ENCODE measurements around the gene ZC3H12D. TPM values are rescaled to one million over a fixed set of nuclear protein-coding genes. Genes with fewer than 3 reads are reported as not detected.

ZC3H12D gene
- total and polyA plus RNA-seq, 9 of the 15 experiments (the other 6 are each of a cell fraction or from before 2014, with no cell fraction given) = 0.04 to 0.27 (median 0.05) TPM; not detected in 3

DNA sequence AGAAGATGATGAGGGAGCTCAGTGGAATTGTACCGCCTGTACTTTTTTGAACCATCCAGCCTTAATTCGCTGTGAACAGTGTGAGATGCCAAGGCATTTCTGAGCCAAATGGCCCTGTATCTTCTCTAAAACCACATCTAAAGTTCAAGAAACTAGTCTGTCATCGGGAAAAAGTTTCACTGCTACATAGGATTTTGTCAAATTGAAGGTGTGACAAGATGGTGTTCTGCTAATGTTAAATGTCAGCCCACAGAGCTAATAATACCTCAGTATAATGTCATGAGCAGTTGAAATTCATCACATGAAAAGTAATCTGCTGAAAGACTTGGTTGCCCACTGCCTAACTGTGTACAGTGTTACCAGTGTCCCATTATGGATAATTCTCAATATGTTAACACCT, 75.2 kb downstream of the ZC3H12D start:
- POLR2A ChIA-PET = interaction anchor here (0.6 kb wide), 1 partner anchor 135 kb away, joined by 3 read pairs; no protein-coding TSS in a partner anchor
- Histone ChIP-seq H3K4me3 (no peak overlapping the region), H3K27me3 (ENCODE audit: control insufficient read depth in 2 of 2, insufficient read depth in 2 of 2, low read length in 2 of 2) (no peaks in the 10 kb centered on the region), H3K9me1 (ENCODE audit: control insufficient read depth, insufficient read depth, low read length) (no peaks in the 10 kb centered on the region), H3K4me1 (replicated peaks in 1 of 2; ENCODE audit: control insufficient read depth in 2 of 2, insufficient read depth in 2 of 2, low read length in 2 of 2) (no peaks in the 10 kb centered on the region), H3K36me3 (ENCODE audit: control insufficient read depth, insufficient read depth, low read length) (peaks cover 19% of the 10 kb centered on the region; the same call in 2 of the 3 replicates), H4K20me1 (replicated peaks; ENCODE audit: control insufficient read depth, insufficient read depth, low read length) (no peaks in the 10 kb centered on the region), H3K9ac (ENCODE audit: insufficient read depth in 1 of 2, low read depth in 2 of 2, low read length in 2 of 2) (no peak overlapping the region), H3K27ac (ENCODE audit: extremely low read depth, low read depth, low read length) (no peak overlapping the region), H3K79me2 (ENCODE audit: control insufficient read depth, insufficient read depth, low read length) (no peaks in the 10 kb centered on the region), H3K9me3 (replicated peaks; ENCODE audit: control insufficient read depth, insufficient read depth, low read depth, low read length) (no peaks in the 10 kb centered on the region), H2AFZ (ENCODE audit: low read depth, low read length) (no peak overlapping the region), H3K4me2 (ENCODE audit: insufficient read depth, low read length) (no peak overlapping the region)
- ATAC-seq (no peak), DNase-seq (ENCODE audit: extremely low read depth in 1 of 4, low spot score in 3 of 4) (no peak), FAIRE-seq (no peak)
- intact Hi-C loops (cut with micrococcal nuclease) (loop anchor here (5.0 kb wide), 1 partner anchor 92 kb away; the partner anchor contains the start of gene TAB2), in situ Hi-C loops (cut with MboI) (no loop called here)
- TF ChIP-seq, protein P1, sequence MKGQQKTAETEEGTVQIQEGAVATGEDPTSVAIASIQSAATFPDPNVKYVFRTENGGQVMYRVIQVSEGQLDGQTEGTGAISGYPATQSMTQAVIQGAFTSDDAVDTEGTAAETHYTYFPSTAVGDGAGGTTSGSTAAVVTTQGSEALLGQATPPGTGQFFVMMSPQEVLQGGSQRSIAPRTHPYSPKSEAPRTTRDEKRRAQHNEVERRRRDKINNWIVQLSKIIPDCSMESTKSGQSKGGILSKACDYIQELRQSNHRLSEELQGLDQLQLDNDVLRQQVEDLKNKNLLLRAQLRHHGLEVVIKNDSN (CRISPR knock-in tag; IDR thresholded peaks at IDR 0.05) = no peak
- no peak for TF ChIP-seq ELF4 (CRISPR knock-in tag; IDR thresholded peaks at IDR 0.05)
- no peak for TF ChIP-seq PTTG1 (tag; IDR thresholded peaks at IDR 0.05; ENCODE audit: low read depth)
- TF ChIP-seq, protein P2, sequence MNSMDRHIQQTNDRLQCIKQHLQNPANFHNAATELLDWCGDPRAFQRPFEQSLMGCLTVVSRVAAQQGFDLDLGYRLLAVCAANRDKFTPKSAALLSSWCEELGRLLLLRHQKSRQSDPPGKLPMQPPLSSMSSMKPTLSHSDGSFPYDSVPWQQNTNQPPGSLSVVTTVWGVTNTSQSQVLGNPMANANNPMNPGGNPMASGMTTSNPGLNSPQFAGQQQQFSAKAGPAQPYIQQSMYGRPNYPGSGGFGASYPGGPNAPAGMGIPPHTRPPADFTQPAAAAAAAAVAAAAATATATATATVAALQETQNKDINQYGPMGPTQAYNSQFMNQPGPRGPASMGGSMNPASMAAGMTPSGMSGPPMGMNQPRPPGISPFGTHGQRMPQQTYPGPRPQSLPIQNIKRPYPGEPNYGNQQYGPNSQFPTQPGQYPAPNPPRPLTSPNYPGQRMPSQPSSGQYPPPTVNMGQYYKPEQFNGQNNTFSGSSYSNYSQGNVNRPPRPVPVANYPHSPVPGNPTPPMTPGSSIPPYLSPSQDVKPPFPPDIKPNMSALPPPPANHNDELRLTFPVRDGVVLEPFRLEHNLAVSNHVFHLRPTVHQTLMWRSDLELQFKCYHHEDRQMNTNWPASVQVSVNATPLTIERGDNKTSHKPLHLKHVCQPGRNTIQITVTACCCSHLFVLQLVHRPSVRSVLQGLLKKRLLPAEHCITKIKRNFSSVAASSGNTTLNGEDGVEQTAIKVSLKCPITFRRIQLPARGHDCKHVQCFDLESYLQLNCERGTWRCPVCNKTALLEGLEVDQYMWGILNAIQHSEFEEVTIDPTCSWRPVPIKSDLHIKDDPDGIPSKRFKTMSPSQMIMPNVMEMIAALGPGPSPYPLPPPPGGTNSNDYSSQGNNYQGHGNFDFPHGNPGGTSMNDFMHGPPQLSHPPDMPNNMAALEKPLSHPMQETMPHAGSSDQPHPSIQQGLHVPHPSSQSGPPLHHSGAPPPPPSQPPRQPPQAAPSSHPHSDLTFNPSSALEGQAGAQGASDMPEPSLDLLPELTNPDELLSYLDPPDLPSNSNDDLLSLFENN (IDR thresholded peaks at IDR 0.05; ENCODE audit: low read depth in 2 of 2, low read length in 2 of 2) = no peak
- no TSS peak for BruUV-seq (replicated peaks)
- CTCF ChIA-PET (ENCODE audit: low intra/inter-chr PET ratio) = no interaction called here
- WGBS (ENCODE audit: insufficient coverage, low coverage, missing lambda C conversion rate) = 85% methylated on average over 3 of the region's 3 CpGs

All from K562 (cell line).